Measurements from ENCODE around the gene SUN2.

SUN2 gene

DNA sequence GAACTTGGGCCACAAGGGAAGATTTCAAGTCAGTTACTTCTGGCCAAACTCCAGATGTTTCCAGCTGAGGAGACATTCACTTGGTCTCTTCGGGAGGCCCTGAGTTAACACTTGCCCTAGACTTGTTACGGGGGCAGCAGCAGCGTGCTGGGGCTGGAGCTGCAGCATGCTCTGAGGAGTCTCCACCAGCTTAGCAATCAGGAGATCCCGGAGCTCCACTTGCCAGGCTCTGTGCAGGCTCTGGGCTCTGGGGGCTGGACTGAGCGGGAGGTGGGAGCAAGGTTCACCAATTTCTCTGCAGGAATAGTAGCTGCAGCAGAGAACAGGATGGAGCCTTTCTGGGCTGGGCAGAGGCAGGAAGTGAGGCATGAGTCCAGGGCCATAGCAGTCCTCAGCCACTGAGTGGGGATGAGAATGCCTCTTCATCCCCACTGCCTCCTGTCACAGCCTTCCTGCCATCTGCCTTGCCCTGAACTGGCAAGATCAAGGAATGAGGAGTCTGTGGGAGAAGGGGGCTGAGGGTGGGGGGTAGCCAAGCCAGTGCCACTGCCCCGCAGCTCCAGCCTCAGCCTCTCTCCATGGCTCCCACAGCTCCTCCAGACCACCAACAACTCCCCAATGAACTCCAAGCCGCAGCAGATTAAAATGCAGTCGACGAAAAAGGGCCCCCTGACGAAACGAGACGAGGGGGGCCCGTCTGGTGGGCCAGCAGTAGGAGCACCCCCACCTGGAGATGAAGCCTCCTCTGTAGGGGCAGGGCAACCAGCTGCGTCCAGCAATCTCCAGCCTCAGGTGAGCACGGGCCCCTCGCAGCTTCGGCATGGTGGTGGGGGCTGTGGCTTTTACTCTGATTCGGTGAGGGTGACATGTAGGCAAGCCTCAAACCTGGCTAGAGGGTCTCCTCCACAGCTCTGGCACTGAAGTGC lies 26.7 kb downstream of the SUN2 start:
- H3K36me3 ChIP-seq, result peaks cover 100% of the 10 kb centered on the region
- TF ChIP-seq, protein P1, sequence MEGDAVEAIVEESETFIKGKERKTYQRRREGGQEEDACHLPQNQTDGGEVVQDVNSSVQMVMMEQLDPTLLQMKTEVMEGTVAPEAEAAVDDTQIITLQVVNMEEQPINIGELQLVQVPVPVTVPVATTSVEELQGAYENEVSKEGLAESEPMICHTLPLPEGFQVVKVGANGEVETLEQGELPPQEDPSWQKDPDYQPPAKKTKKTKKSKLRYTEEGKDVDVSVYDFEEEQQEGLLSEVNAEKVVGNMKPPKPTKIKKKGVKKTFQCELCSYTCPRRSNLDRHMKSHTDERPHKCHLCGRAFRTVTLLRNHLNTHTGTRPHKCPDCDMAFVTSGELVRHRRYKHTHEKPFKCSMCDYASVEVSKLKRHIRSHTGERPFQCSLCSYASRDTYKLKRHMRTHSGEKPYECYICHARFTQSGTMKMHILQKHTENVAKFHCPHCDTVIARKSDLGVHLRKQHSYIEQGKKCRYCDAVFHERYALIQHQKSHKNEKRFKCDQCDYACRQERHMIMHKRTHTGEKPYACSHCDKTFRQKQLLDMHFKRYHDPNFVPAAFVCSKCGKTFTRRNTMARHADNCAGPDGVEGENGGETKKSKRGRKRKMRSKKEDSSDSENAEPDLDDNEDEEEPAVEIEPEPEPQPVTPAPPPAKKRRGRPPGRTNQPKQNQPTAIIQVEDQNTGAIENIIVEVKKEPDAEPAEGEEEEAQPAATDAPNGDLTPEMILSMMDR (IDR thresholded peaks at IDR 0.05), result no peak
- no peaks in the 10 kb centered on the region for H3K9me3 ChIP-seq
- no peaks in the 10 kb centered on the region for H3K27me3 ChIP-seq
- H3K4me1 ChIP-seq (ENCODE audit: control insufficient read depth in 1 of 2, insufficient read depth in 1 of 2, low read depth in 1 of 2, low read length in 1 of 2), result peaks cover 11 to 12% of the 10 kb centered on the region in 2 experiments
- no peak overlapping the region for H3K4me3 ChIP-seq (ENCODE audit: low read depth in 1 of 2, low read length in 1 of 2)
- H3K27ac ChIP-seq, result no peak overlapping the region

DNA sequence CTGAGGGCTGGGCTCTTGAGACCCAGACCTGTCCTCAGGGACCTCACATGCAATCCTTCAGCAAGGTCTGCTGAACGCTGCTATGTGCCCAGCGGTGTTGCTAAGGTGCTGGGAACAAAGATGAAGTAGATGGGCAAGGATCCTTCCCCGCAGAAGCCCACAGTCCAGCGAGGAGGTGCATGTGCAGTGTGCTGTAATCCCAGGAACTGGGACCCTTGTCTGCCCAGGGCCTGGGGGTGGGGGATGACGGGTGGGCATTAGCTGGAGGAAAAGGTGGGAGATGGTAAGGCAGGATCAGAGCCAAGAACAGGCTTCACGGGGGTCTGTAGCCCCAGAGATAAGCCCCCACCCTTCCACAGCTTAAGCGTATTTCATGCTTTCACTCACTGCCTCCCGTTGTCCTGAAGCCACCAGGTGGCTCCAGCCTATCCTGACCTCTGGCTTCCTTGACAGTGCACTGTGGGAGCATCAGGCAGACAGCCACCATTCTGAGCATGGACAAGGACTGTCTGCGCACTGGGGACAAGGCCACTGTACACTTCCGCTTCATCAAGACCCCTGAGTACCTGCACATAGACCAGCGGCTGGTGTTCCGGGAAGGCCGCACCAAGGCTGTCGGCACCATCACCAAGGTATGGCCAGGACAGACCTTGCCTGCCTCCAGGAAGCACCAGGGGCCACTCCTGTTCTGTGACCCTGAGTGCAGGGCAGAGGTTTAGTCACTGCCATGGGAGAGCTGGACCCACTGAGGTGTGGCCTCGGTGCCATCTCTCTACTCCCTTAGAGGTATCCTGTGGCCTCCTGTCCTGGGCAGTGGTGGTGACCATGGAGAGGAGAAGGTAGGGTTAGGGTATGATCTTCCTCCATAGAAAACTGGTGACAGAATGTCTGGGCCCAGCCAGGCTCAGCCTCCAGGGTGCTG lies 28.0 kb downstream of the SUN2 start:
- Histone ChIP-seq H3K36me3 (peaks cover 100% of the 10 kb centered on the region), H3K4me1 (ENCODE audit: control insufficient read depth in 1 of 2, insufficient read depth in 1 of 2, low read depth in 1 of 2, low read length in 1 of 2) (no peaks in the 10 kb centered on the region), H3K4me3 (ENCODE audit: low read depth in 1 of 2, low read length in 1 of 2) (no peak overlapping the region), H3K9me3 (no peaks in the 10 kb centered on the region), H3K27ac (no peak overlapping the region), H3K27me3 (no peaks in the 10 kb centered on the region)
- TF ChIP-seq, protein P1 (IDR thresholded peaks at IDR 0.05), result no peak

DNA sequence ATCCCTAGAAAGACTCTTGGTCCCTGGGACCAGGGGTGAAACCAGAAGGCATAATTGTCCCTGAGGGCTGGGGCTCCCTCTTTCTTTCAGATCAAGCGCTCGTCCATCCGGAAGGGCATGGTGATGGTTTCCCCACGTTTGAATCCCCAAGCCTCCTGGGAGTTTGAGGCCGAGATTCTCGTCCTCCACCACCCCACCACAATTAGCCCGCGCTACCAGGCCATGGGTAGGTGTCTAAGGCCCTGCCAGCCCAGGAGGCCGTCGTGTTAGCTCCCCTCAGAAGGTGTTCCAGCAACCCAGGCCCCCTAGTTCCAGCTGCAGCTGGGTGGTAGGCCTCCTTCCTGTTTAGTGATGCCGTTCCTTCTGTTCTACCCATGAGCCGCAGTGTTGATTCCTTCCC lies 28.7 kb downstream of the SUN2 start:
- H3K36me3 ChIP-seq, result peaks cover 100% of the 10 kb centered on the region

DNA sequence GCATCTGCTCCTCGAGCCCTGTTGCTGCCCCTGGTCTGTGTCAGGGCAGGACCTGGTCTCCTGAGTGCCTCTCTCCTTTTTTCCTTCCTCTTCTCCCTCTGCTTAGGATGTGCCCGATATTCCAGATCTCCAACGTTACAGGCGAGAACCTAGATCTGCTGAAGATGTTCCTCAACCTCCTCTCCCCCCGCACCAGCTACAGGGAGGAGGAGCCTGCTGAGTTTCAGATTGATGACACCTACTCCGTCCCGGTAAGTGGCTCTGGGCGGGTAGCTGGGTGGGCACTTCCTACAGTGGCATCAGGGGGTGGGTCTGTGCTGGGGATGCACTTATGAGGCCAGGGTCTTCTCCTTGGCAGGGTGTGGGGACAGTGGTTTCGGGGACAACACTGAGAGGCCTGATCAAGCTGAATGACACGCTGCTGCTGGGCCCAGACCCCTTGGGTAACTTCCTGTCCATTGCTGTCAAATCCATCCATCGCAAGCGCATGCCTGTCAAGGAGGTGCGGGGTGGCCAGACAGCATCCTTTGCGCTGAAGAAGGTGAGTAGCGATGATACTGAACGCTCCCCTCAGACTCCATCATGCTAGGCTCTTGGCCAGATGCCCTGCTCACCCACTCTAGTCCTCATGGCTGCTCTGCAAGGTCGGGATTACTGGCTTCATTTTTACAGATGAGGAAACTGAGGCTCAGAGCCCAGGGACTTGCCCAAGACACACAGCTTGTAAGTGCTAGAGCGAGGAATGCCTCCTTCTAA lies 29.7 kb downstream of the SUN2 start:
- H3K36me3 ChIP-seq, result peaks cover 100% of the 10 kb centered on the region
- H3K4me1 ChIP-seq (ENCODE audit: control insufficient read depth in 1 of 2, insufficient read depth in 1 of 2, low read depth in 1 of 2, low read length in 1 of 2), result no peaks in the 10 kb centered on the region
- H3K27ac ChIP-seq, result no peak overlapping the region
- TF ChIP-seq, protein P1 (IDR thresholded peaks at IDR 0.05), result no peak
- H3K27me3 ChIP-seq, result no peaks in the 10 kb centered on the region
- H3K9me3 ChIP-seq, result no peaks in the 10 kb centered on the region
- H3K4me3 ChIP-seq (ENCODE audit: low read depth in 1 of 2, low read length in 1 of 2), result no peak overlapping the region

More for the DNA sequence above, 28.7 kb downstream of the SUN2 start:
- Histone ChIP-seq H3K27me3 (no peaks in the 10 kb centered on the region), H3K4me3 (ENCODE audit: low read depth in 1 of 2, low read length in 1 of 2) (no peak overlapping the region), H3K9me3 (no peaks in the 10 kb centered on the region), H3K27ac (no peak overlapping the region), H3K4me1 (ENCODE audit: control insufficient read depth in 1 of 2, insufficient read depth in 1 of 2, low read depth in 1 of 2, low read length in 1 of 2) (no peaks in the 10 kb centered on the region)
- TF ChIP-seq, protein P1 (IDR thresholded peaks at IDR 0.05), result no peak

DNA sequence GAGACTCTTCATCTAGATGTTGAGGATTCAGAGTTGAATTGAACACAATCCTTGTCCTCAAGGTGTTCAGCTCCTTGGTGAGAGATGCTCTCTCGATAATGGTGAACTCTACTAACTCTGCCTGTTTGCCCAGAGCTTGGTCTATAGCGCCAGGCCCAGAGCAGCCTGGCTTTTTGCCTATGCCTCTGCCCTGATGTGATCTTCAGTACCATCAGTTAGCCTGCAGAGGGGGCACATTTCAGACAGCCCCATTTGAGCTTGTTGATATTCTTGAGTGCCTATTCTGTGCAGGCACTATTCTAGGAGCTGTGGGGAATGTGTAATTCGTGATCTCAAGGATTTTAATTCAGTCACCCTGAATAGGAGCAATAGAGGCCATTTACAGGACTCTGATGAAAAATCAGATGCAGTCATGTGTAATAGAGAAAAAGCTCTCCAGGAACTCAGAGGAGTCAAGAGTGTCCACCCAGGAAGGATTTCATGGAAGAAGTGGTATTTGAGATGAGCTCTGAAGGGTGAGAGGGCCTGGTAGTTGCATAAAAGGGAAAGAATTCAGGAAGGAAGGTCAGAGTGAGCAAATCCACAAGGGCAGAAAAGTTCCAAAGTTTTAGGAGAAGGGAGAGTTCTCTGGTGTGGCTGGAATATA lies 30.7 kb downstream of the SUN2 start:
- peaks cover 100% of the 10 kb centered on the region for H3K36me3 ChIP-seq
- no peaks in the 10 kb centered on the region for H3K4me1 ChIP-seq (ENCODE audit: control insufficient read depth in 1 of 2, insufficient read depth in 1 of 2, low read depth in 1 of 2, low read length in 1 of 2)
- H3K9me3 ChIP-seq, result no peaks in the 10 kb centered on the region
- no peak overlapping the region for H3K27ac ChIP-seq
- no peak overlapping the region for H3K4me3 ChIP-seq (ENCODE audit: low read depth in 1 of 2, low read length in 1 of 2)
- TF ChIP-seq, protein P1 (IDR thresholded peaks at IDR 0.05), result no peak
- H3K27me3 ChIP-seq, result no peaks in the 10 kb centered on the region
